HG02798 (cell line): ENCODE measurements around the gene TMEM202.
"Not testable (repeated sequence)": the region's sequence is repeated elsewhere in the genome, so short reads cannot be mapped to it uniquely, and the experiment has no call there.

Experiments used
- ATAC-seq: cut with Tn5 transposase; IDR thresholded peaks from one replicate; pipeline ENCODE4 v1.9.1; 2021; ENCODE audit warnings: mild to moderate bottlenecking; ENCODE audit not compliant: unreplicated experiment, poor library complexity

TMEM202 gene, protein sequence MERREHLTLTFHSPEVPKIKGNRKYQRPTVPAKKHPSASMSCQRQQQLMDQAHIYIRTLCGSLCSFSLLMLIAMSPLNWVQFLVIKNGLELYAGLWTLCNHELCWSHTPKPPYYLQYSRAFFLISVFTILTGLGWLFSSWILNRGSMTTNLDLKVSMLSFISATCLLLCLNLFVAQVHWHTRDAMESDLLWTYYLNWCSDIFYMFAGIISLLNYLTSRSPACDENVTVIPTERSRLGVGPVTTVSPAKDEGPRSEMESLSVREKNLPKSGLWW

DNA sequence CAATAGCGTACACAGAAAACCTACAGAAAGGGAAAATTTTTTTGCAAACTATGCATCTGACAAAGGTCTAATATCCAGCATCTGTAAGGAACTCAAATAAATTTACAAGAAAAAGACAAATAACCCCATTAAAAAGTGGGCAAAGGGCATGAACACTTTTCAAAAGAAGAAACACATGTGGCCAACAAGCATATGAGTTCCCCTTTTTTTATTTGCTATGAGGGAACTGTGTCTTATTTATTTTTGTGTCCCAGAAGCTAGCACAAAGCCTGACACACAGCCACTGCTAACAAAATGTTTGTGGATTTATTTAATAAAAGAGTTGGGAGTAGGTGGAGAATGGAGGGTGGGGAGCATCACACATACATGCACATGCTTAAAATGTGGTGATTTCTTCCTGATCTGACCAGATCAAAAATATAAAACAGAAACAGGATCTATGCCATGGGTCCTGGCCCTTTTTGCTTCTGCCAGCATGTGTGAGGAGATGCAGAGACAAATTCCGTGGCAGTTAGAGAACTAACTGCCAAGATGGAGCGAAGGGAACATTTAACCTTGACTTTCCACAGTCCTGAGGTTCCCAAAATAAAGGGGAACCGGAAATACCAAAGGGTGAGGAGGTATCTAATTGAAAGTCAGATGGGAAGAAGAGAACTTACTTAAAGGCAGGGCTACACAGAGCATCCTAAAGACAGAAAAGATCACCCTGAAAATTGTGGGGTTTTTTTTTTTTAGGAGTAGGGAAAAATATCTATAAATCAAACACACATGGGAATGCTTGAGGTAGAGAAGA, at the start of gene TMEM202:
Gene TMEM202 (plus strand): TSS at position 510 of the 793 bp plus-strand sequence. CDS start 22 bp downstream, at position 532.
- no peak for ATAC-seq

DNA sequence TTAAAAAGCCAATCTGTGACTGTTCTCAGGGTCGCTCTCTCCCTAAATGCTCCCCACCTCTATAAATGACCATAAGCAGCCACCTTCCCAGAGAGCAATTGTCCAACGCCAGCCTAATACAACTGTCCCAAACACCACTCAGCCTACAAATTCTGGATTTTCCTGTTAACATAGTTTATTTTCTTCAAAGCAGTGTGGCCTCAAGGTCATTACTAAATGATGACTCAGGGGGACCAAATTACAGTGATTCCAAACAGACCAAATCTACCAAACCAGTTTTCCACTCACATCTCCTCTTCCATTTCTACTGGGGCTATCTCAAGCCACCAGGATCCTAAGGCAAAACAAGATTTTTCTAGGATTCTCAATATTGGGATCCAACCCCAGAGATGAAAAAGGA, 44.8 kb upstream of the TMEM202 start:
- no peak for ATAC-seq

- ATAC-seq, result no peak
Observed at GRCh38 chr15:72354496-72354895, 43.6 kb upstream of the TMEM202 start.

GRCh38 chr15:72358121-72358520, 40.0 kb upstream of the TMEM202 start:
- ATAC-seq, result no peak

- ATAC-seq, result peak; percentile 64
Observed at GRCh38 chr15:72358650-72359171, 39.4 kb upstream of the TMEM202 start.

DNA sequence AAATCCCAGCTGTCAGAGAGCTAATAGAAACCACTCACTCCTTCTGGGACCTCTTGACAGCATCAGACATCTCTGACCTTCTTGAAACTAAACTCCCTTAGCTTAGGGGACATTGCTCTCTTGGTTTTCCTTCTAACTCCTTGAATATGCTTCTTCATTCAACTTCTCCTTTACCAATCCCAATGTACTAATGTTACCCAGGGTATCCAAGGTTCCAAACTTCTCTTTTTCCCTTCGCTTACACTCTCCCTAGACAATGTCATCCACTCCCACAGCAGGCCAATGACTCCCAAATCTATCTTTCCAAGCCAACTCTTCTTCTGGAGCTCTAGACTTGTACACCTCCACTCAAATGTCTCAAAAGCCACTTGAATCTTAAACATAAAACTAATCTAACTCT, 36.9 kb upstream of the TMEM202 start:
- ATAC-seq, result no peak

DNA sequence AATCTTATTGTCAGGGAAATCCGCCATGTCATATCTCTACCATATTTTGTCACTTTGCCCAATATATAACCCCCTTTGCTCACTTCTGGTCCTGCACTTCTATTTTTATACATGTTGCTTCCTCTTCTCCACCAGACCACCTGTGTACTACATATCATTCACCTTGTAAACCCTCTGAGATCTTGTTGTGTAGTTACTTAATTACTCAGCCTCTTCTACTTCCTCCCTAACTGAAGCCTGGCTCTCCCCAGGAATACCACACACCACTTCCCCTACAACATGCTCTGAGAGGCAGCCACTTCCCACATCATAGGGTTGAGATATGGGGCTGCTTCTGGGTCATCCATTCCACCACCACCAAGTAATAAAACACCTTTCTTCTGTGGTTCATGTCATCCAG, 32.3 kb upstream of the TMEM202 start:
- ATAC-seq, result no peak

DNA sequence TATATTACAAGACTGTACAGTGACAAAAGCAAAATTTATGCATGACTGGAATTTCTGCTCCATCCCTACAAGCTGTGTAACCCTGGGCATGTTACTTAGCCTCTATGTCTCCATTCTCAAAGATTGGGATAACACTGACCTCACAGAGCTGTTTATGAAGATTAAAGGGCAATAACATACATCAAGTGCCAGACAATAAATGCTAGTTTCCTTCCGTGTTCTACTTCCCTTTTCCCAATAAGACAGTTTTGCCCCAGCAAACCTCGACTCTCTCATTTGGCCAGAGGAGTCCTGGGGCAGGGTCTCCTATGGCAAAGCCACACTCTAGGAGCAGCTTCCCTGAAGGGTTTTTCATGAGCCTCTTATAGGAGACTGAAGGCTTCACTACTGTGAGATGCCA, 29.8 kb upstream of the TMEM202 start:
- ATAC-seq, result no peak

- ATAC-seq, result no peak
Observed at GRCh38 chr15:72368899-72369298, 29.2 kb upstream of the TMEM202 start.

- ATAC-seq, result no peak
Observed at GRCh38 chr15:72369964-72370363, 28.1 kb upstream of the TMEM202 start.

- ATAC-seq, result no peak
Observed at GRCh38 chr15:72372361-72372760, 25.7 kb upstream of the TMEM202 start.

GRCh38 chr15:72375501-72375845, 22.6 kb upstream of the TMEM202 start:
- peak; percentile 53 for ATAC-seq

GRCh38 chr15:72375846-72376581, 22.1 kb upstream of the TMEM202 start, which contains the start of gene HEXA:
HEXA (minus strand) TSS chr15:72376014; CDS start chr15:72375972, 42 bp downstream.
- ATAC-seq, result peak; percentile 95

DNA sequence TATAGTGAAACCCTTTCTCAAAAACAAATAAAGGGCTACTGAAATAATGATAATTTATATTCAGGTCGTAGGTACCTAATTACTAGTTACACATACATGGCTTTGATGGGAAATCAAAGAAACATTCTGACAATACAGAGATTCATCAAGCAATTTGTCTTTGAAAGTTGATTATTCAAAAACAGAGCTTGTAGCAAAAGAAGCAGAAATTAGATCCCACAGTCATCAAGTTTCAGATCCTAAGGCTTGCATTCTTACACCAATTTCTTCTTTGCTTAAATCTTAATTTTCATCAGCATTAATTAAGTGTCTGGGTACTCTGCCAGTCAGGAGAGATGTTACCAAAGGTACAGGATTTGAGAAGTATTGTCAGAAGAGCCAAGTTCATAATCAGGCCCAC, 20.8 kb upstream of the TMEM202 start:
- no peak for ATAC-seq

DNA sequence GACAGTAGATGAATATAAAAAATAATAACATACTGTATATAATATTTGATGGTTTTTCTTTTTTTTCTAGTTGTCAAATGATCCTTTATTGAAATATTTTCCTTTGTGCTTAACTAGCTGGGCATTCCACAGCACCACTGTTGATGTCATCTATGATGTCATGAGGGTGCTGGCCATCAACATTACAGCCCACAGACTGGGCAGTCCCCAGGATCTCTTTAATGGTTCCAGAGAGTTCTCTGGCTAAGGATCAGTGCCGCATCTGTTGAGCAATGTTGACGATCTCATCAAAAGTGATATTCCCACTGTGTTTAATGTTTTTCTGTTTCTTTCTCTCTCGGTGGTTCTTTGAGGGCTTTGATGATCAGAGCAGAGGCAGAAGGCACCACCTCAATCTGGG, 19.0 kb upstream of the TMEM202 start:
- ATAC-seq, result not testable (repeated sequence)

DNA sequence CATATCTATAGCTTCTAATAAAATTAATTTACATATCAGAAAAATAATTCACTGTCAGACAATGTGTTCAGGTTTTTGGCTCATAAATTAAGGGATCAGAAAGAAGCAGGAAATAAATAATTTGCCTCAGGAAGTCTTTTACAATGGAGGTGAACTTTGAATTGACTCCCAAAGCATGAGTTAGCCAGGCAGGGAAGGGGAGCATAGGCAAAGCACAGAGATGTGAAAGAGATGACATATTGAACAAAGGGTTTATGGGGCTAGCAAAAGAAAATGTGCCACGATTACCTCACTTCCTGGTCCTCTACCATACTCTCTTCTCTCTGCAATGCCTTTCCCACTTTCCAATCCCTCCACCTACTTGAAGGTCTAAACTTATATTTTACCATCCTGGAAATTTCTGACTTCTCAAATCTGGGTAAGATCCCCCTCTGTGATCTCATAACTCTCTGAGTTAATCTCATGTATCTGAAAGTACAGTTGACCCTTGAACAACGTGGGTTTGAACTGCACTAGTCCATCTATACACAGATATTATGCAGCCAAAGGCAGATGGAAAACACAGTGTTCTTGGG, 18.2 kb upstream of the TMEM202 start:
- no peak for ATAC-seq

DNA sequence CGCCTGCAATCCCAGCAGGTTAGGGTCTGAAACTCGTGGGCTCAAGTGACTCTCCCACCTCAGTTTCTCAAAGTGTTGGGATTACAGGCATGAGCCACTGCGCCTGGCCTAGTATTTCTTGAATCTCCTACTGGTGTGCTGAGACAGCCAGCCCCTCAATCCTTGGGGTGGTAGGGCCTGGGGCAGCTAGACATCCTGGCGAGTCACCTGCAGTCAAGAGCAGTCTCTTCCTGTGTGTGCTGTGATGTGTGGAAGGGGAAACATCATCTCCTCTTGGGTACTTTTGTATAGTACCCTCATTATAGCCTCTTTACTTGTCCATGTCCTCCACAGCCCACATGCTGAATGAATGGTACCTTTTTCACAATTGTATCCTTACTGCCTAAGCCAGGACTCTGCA, 17.4 kb upstream of the TMEM202 start:
- no peak for ATAC-seq

DNA sequence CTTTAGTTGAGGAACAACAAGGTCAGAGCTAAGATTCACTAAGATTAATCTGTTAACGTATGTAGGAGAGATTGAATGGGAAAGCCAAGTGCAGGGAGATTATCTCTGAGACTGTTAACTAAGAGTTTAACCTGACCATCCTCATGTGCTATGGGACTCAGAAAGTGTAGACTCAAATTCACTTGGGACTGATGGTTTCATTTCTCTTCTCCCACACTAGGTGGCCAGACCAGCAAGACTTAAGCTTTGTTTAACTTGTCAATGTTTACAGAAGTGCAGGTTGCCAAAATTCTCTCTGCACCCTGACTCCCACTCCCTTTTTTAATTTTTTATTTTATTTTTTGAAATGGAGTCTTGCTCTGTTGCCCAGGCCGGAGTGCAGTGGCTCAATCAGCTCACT, 16.0 kb upstream of the TMEM202 start:
- no peak for ATAC-seq

- no peak for ATAC-seq
Observed at GRCh38 chr15:72387741-72388140, 10.4 kb upstream of the TMEM202 start.

DNA sequence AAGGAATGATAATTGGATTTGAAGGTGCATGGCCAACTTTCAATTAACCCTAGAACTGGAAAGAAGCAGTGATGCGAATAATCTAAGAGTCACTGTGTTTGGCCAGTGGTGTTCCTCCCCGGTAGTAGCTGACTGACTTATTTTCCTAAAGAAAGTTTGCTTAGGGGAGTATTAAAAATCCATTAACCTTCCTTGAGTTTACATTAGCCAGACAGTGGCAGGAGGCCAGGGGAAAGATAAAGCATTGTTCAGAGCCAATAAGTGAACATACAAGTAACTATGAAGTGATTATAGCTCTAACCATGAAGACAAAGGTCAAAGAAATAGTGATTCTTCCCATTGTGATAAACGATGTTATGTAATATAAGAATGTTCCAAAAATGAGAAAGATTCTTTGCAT, 8.9 kb upstream of the TMEM202 start:
- no peak for ATAC-seq

GRCh38 chr15:72396331-72396730, 1.8 kb upstream of the TMEM202 start:
- ATAC-seq, result not testable (repeated sequence)
